Astrocyte of the cerebellum (primary cell): ENCODE results near the gene CLASP2.

ENCODE experiments used
- DNase-seq: peaks from one replicate; pipeline ENCODE4 v3.0.0-alpha.2; 2011; ENCODE audit warnings: low read depth
- H3K4me3 ChIP-seq: 2 replicates; pipeline ENCODE4 v1.5.1; 2011; ENCODE audit warnings: mild to moderate bottlenecking, low read depth, low read length, moderate library complexity
- CTCF ChIP-seq: IDR thresholded peaks from 2 replicates; pipeline ENCODE4 v1.5.1; 2012; ENCODE audit warnings: low read length, low read depth, moderate library complexity, mild to moderate bottlenecking; ENCODE audit errors: missing control alignments
- in situ Hi-C: cut with HindIII; loops from 2 replicates; pipeline ENCODE4 v1.10.0; 2017; ENCODE audit warnings: low sequenced_read_pairs

CLASP2 gene

GRCh38 chr3:33602829-33603228 is 115.2 kb downstream of the CLASP2 start:
- no peak for DNase-seq
- in situ Hi-C loops: no loop called here
- no peak overlapping the region for H3K4me3 ChIP-seq
- TF ChIP-seq CTCF: no peak

- in situ Hi-C loops: no loop called here
Observed at GRCh38 chr3:33597257-33597689, 120.8 kb downstream of the CLASP2 start.

GRCh38 chr3:33592999-33593398 is 125.1 kb downstream of the CLASP2 start:
- no peak overlapping the region for H3K4me3 ChIP-seq
- in situ Hi-C loops: no loop called here
- no peak for DNase-seq
- no peak for TF ChIP-seq CTCF

More at GRCh38 chr3:33597257-33597689, 120.8 kb downstream of the CLASP2 start:
- no peak overlapping the region for H3K4me3 ChIP-seq
- no peak for TF ChIP-seq CTCF
- DNase-seq: no peak

GRCh38 chr3:33590541-33590940 is 127.5 kb downstream of the CLASP2 start:
- DNase-seq: no peak
- no peak for TF ChIP-seq CTCF
- in situ Hi-C loops: no loop called here
- H3K4me3 ChIP-seq: no peak overlapping the region

GRCh38 chr3:33586402-33586801 is 131.7 kb downstream of the CLASP2 start:
- in situ Hi-C loops: no loop called here
- DNase-seq: no peak
- TF ChIP-seq CTCF: no peak
- no peak overlapping the region for H3K4me3 ChIP-seq

- no peak for DNase-seq
- H3K4me3 ChIP-seq: no peak overlapping the region
- TF ChIP-seq CTCF: no peak
- in situ Hi-C loops: no loop called here
Observed at GRCh38 chr3:33582234-33582633, 135.8 kb downstream of the CLASP2 start.

GRCh38 chr3:33581666-33582065 is 136.4 kb downstream of the CLASP2 start:
- H3K4me3 ChIP-seq: no peak overlapping the region
- in situ Hi-C loops: no loop called here
- no peak for TF ChIP-seq CTCF
- no peak for DNase-seq
